Astrocyte (in vitro differentiated cells and primary cell): ENCODE measurements around the gene NDUFB8. TPM values are rescaled to one million over a fixed set of nuclear protein-coding genes. Genes with fewer than 3 reads are reported as not detected.
A peak's percentile ranks its signal among the peaks of the same experiment; 100 is the strongest.

Experiments used
- DNase-seq: peaks from one replicate; pipeline ENCODE4 v3.0.0-alpha.2; 2010; ENCODE audit warnings: low read depth
- FAIRE-seq: peaks from 2 replicates; lab custom pipeline; 2011; peaks lifted over from hg19 to GRCh38; lab: Jason Lieb, UNC
- H2AFZ ChIP-seq: 2 replicates; pipeline ENCODE4 v1.6.0; 2012; ENCODE audit warnings: low read depth, low read length, inconsistent platforms
- H3K27ac ChIP-seq: 2 replicates; pipeline ENCODE4 v1.5.1; 2011; ENCODE audit warnings: low read depth, low read length, inconsistent platforms
- H3K27me3 ChIP-seq: 2 replicates; pipeline ENCODE4 v1.6.0; 2011; ENCODE audit warnings: low read length, inconsistent platforms; ENCODE audit not compliant: insufficient read depth
- H3K36me3 ChIP-seq: 2 replicates; pipeline ENCODE4 v1.5.1; 2011; ENCODE audit warnings: low read length, inconsistent platforms; ENCODE audit not compliant: insufficient read depth
- H3K4me1 ChIP-seq: 2 replicates; pipeline ENCODE4 v1.5.1; 2011; ENCODE audit warnings: low read length, inconsistent platforms; ENCODE audit not compliant: insufficient read depth
- H3K4me2 ChIP-seq: 2 replicates; pipeline ENCODE4 v1.6.0; 2012; ENCODE audit warnings: low read length, inconsistent platforms
- H3K4me3 ChIP-seq: 2 replicates; pipeline ENCODE4 v1.5.1; 2011; ENCODE audit warnings: low read depth, mild to moderate bottlenecking, low read length, inconsistent platforms; ENCODE audit not compliant: insufficient read depth
- H3K79me2 ChIP-seq: 2 replicates; pipeline ENCODE4 v1.6.0; 2012; ENCODE audit warnings: mild to moderate bottlenecking, low read length, inconsistent platforms; ENCODE audit not compliant: insufficient read depth
- H3K9ac ChIP-seq: 2 replicates; pipeline ENCODE4 v1.6.0; 2012; ENCODE audit warnings: mild to moderate bottlenecking, low read length, inconsistent platforms
- H3K9me3 ChIP-seq: 2 replicates; pipeline ENCODE4 v1.5.1; 2012; ENCODE audit warnings: low read depth, mild to moderate bottlenecking, low read length, inconsistent platforms; ENCODE audit not compliant: insufficient read depth
- H4K20me1 ChIP-seq: 2 replicates; pipeline ENCODE4 v1.6.0; 2012; ENCODE audit warnings: low read length, inconsistent platforms; ENCODE audit not compliant: insufficient read depth
- H3K27ac Mint-ChIP-seq: one replicate; pipeline ENCODE4 v1.8.0; 2021; ENCODE audit warnings: mild to moderate bottlenecking, mixed read lengths; ENCODE audit not compliant: unreplicated experiment
- H3K27me3 Mint-ChIP-seq: one replicate; pipeline ENCODE4 v1.8.0; 2021; ENCODE audit warnings: low read depth, mixed read lengths; ENCODE audit not compliant: unreplicated experiment
- H3K36me3 Mint-ChIP-seq: one replicate; pipeline ENCODE4 v1.8.0; 2021; ENCODE audit warnings: low read depth, mixed read lengths; ENCODE audit not compliant: unreplicated experiment
- H3K4me1 Mint-ChIP-seq: one replicate; pipeline ENCODE4 v1.8.0; 2021; ENCODE audit warnings: low read depth, mixed read lengths; ENCODE audit not compliant: unreplicated experiment
- H3K4me3 Mint-ChIP-seq: one replicate; pipeline ENCODE4 v1.8.0; 2021; ENCODE audit warnings: mild to moderate bottlenecking, moderate library complexity, mixed read lengths; ENCODE audit not compliant: unreplicated experiment
- H3K9me3 Mint-ChIP-seq: one replicate; pipeline ENCODE4 v1.8.0; 2021; ENCODE audit warnings: mild to moderate bottlenecking, mixed read lengths; ENCODE audit not compliant: unreplicated experiment
- CTCF ChIP-seq: IDR thresholded peaks from 2 replicates; pipeline ENCODE4 v1.5.1; 2011; ENCODE audit warnings: low read depth, mild to moderate bottlenecking, inconsistent platforms, low read length, moderate library complexity; ENCODE audit not compliant: insufficient read depth
- EZH2 ChIP-seq: IDR thresholded peaks from 2 replicates; pipeline ENCODE4 v1.6.1; 2012; ENCODE audit warnings: mild to moderate bottlenecking, low read length, inconsistent platforms; ENCODE audit not compliant: insufficient read depth
- total RNA-seq: library from RNA; stranded (reverse); gene quantifications from 2 replicates; pipeline ENCODE4 v1.2.1, GENCODE V29; 2021

The NDUFB8 gene
- total RNA-seq, 1 donor from 2014 or later = 155 TPM

GRCh38 chr10:100504096-100504495 lies 25.6 kb downstream of the NDUFB8 start:
- Histone ChIP-seq H4K20me1 (no peaks in the 10 kb centered on the region), H3K4me2 (peak overlapping the region; percentile 16), H3K27me3 (no peaks in the 10 kb centered on the region), H2AFZ (no peak overlapping the region), H3K27ac (no peak overlapping the region), H3K4me3 (no peak overlapping the region), H3K4me1 (peaks cover 24% of the 10 kb centered on the region), H3K79me2 (no peaks in the 10 kb centered on the region), H3K36me3 (no peaks in the 10 kb centered on the region), H3K9me3 (no peaks in the 10 kb centered on the region), H3K9ac (no peak overlapping the region)
- H3K27me3 Mint-ChIP-seq = peaks cover 6% of the 10 kb centered on the region
- H3K4me1 Mint-ChIP-seq = peaks cover 8% of the 10 kb centered on the region
- FAIRE-seq = no peak
- peak; percentile 44 for DNase-seq
- no peak overlapping the region for H3K4me3 Mint-ChIP-seq
- H3K9me3 Mint-ChIP-seq = no peaks in the 10 kb centered on the region
- no peak for TF ChIP-seq EZH2
- no peak for TF ChIP-seq CTCF
- no peak overlapping the region for H3K27ac Mint-ChIP-seq
- peaks cover 22% of the 10 kb centered on the region for H3K36me3 Mint-ChIP-seq

DNA sequence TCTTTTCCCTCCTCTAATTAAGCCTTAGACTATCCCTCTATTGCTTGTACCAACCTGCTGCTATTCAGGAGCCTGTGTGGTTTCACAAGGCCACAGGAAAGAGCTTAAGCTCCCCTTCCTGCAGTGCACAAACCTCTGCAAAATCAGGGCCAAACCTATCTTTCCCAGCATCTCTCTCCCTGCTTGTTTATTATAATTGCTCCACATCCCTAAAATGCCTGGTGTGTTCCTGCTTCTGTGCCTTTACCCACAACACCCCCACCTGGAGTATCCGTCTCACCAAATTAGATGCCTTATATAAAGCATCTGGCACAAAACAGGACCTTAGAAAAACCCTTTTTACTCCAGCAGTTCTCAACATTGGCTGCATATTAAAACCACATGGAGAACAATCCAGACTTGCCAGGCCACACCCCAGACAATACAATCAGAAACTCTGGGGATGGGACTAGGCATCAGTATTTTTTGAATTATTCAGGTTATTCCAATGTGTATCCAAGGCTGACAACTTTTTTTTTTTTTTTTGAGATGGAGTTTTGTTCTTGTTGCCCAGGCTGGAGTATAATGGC lies 26.7 kb downstream of the NDUFB8 start:
- Histone ChIP-seq H3K36me3 (no peaks in the 10 kb centered on the region), H4K20me1 (no peaks in the 10 kb centered on the region), H3K4me3 (no peak overlapping the region), H3K27ac (no peak overlapping the region), H2AFZ (no peak overlapping the region), H3K79me2 (no peaks in the 10 kb centered on the region), H3K9ac (no peak overlapping the region), H3K4me2 (no peak overlapping the region), H3K9me3 (no peaks in the 10 kb centered on the region), H3K4me1 (peaks cover 21% of the 10 kb centered on the region), H3K27me3 (no peaks in the 10 kb centered on the region)
- no peak for TF ChIP-seq EZH2
- no peak for TF ChIP-seq CTCF
- Mint-ChIP-seq H3K36me3 (peaks cover 24% of the 10 kb centered on the region), H3K9me3 (no peaks in the 10 kb centered on the region), H3K4me3 (no peak overlapping the region), H3K27ac (peak overlapping the region; percentile 42), H3K27me3 (peaks cover 10% of the 10 kb centered on the region), H3K4me1 (peaks cover 8% of the 10 kb centered on the region)
- DNase-seq = no peak
- no peak for FAIRE-seq

GRCh38 chr10:100501423-100501822 lies 28.2 kb downstream of the NDUFB8 start:
- H3K27ac Mint-ChIP-seq = no peak overlapping the region
- Histone ChIP-seq H3K4me2 (no peak overlapping the region), H4K20me1 (no peaks in the 10 kb centered on the region), H3K36me3 (no peaks in the 10 kb centered on the region), H2AFZ (no peak overlapping the region), H3K27ac (no peak overlapping the region), H3K4me1 (peaks cover 11% of the 10 kb centered on the region), H3K9ac (no peak overlapping the region), H3K27me3 (no peaks in the 10 kb centered on the region), H3K79me2 (no peaks in the 10 kb centered on the region), H3K9me3 (no peaks in the 10 kb centered on the region), H3K4me3 (no peak overlapping the region)
- H3K4me1 Mint-ChIP-seq = peaks cover 8% of the 10 kb centered on the region
- DNase-seq (no peak), FAIRE-seq (no peak)
- peaks cover 19% of the 10 kb centered on the region for H3K27me3 Mint-ChIP-seq
- no peaks in the 10 kb centered on the region for H3K9me3 Mint-ChIP-seq
- no peak for TF ChIP-seq EZH2
- no peak for TF ChIP-seq CTCF
- H3K36me3 Mint-ChIP-seq = peaks cover 29% of the 10 kb centered on the region
- no peak overlapping the region for H3K4me3 Mint-ChIP-seq
